Measurements from ENCODE around the gene IL17REL.

The IL17REL gene

DNA sequence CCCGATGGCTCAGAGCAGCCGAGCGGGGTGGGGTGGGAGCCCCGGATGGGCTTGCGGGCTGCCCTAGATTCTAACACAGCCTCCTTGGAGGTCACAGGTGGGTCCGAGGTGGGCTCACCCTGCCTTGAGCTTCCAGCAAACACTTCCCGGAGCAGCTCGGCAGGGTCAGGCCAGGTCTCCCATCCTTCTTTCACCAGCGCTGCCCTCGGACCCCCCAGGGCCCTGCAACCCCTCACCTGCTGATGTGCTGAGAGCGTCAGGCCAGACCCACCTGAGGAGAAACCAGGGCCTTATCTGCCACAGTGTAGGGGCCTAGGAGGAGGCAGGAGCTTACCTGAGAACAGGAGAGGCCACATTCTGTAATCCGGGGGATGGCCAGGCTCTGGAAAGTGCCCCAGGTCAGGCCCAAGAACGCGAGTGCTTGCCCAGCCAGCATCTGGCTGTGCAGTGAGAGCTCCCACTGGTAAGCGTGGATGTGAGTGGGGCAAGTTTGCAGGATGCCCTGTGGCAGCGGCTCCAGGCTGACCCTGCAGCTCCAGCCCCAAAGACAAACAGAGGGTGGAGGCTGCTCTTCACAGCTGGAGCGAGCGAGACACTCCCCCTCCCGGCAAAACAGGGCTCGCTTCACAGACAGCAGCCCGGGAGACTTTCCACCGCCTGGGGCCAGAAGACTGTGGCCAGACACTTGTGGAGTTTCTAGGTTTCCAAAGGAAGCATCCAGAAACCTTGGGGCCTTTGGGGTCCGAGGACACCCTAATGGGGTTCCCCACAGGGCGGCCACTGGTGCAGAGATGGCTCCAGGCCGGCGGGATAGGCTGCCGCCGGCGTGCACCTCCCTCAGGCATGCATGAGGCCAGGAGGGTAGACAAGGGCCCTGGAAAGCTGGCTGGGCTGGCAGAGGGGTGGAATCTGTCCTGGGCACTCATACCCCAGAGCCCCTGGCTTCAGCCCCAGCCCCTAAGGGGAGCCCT, at the start of gene IL17REL:
IL17REL (minus strand) TSS at position 555 of the 971 bp plus-strand sequence; CDS start at position 436, 119 bp downstream.
- DNase-seq, result no peak

DNA sequence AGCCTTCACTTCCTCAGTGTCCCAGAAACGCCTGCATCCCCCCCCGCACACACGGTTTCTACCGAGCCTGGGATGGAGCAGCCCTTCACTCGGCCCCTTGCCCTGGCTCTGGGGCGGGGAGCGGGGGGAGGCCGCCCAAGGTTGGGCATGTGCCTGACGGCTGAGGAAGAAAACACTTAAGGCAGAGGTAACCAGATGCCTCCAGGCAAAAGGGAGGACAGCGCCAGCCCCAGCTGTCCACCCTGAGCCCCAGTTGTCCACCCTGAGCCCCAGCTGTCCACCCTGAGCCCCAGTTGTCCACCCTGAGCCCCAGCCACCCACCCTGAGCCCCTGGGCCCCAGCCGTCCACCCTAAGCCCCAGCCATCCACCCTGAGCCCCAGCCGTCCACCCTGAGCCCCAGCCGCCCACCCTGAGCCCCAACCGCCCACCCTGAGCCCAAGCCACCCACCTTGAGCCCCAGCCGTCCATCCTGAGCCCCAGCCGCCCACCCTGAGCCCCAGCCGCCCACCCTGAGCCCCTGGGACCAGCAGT, 49.3 kb upstream of the IL17REL start:
- no peak for DNase-seq

DNA sequence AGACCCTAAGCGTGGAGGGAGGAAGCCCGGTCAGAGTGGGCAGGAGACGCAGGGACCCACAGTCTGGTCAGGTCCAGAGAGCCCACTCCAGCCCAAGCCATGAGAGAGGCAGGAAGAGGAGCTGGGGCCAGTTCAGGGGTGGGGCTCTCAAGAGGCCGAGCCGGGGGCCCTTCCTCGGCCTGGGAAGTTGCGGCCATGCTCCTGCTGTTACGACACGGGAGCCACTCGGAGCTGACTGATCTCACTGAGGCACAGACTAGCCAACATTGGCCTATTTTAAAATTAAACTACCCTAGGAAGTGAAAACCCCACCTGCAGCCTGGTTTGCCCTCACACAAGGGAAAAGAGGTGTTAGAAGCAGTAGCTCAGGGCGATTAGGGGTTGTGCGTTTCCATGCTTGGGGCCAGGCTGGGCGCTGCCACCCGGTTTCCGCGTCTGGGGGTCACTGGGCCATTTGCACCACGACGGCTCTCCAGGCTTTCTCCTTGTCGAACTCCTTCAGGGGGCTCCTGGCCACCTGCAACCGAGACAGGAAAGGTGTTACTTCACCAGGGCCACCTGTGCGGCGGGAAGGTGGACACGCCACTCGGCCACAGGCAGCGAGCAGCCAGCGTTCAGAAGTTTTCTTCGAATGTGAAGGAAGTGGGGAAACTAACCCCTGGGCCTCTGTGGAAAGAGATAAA, 48.7 kb upstream of the IL17REL start:
- no peak for DNase-seq

DNA sequence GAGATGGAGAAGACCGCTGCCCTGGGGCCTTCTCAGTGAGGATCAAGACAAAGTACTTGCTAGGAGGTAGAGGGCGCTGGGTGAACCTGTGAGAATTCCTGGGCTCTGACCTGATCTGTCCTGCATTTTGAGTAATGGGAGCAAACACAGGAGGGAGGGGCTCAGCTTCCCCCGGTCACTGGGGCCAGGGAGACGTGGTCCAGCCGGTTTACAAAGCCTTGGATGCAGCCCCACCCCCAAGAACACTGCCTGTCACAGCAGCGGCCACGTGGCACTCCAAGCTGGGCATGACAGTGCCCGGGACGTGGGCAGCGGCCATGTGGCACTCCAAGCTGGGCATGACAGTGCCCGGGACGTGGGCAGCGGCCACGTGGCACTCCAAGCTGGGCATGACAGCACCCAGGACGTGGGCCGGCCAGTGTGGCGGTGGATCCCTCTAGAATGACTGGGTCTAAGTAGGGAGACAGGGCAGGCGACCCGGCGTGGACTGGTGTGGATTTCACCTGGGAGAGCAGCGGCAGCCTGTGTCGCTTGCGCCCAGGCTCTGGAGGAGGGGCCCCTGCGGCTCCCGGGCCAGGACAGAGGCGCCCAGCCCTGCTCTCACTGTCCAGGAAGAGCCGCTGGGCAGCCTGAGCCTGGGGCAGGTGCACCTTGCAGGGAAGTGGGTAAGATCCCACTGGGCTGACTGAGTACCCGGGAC, 48.0 kb upstream of the IL17REL start:
- DNase-seq, result no peak

DNA sequence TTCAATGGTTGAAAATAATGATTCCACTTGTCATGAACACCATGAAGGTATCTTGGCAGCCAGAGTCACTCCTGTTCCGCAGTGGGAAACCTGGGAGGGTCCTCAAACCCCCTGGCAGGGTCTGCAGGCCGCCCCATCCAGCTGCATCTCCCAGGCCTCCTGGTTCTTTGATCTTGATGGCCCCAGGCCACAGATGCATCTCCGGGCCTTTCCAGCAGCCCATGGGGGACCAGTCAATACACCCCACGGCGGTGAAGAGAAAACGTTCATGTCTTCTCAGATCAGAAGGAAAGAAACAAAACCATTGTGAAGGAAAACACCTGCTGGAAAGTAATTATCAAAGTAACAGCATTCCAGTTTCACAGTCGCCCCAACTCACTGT, 47.3 kb upstream of the IL17REL start:
- DNase-seq, result no peak

DNA sequence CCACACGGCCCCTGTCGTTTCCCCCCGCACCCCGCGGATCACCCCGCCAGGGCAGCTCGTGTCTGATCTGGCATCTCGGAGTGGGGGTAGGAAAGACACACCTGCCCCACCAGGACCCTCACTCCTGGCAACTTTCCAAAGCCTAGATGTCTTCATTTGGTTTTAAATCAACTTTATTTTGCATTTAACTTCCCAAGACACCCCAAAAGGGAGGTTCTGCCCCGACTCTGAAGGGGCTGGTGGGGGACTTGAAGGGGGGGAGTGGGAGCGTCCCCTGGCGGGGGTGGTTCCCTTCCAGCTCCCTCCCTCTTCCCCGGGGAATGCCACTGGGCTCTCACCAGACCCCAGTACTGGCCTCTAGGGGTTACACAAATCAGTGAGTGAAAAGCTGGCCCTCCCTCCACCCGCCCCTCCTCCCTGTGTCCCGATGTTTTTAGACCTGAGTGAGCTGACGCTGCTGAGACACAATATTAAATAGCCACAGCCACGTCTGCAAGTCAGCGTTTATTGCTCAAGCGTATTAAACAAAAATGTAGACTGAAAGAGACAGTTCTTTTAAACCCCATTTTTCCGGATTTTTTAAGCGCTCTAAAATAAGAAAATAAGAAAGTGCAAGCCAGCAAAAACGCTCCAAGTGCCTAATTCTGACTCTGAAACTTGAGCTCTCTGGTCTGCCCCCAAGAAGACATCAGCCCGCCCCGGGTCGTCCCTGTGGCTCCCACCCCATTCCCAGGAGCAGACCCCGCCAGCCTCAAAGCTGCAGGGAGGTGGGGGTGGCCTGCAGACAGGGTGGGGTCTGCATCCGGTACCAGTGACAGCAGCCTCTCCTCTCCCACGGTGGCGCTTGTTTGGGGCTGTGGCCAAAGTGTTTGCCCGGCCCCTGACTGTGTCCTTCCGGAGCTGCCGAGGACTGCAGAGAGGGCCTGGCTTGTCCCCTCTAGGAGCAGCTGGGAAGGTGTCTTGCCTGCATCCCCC, 46.6 kb upstream of the IL17REL start:
- no peak for DNase-seq

DNA sequence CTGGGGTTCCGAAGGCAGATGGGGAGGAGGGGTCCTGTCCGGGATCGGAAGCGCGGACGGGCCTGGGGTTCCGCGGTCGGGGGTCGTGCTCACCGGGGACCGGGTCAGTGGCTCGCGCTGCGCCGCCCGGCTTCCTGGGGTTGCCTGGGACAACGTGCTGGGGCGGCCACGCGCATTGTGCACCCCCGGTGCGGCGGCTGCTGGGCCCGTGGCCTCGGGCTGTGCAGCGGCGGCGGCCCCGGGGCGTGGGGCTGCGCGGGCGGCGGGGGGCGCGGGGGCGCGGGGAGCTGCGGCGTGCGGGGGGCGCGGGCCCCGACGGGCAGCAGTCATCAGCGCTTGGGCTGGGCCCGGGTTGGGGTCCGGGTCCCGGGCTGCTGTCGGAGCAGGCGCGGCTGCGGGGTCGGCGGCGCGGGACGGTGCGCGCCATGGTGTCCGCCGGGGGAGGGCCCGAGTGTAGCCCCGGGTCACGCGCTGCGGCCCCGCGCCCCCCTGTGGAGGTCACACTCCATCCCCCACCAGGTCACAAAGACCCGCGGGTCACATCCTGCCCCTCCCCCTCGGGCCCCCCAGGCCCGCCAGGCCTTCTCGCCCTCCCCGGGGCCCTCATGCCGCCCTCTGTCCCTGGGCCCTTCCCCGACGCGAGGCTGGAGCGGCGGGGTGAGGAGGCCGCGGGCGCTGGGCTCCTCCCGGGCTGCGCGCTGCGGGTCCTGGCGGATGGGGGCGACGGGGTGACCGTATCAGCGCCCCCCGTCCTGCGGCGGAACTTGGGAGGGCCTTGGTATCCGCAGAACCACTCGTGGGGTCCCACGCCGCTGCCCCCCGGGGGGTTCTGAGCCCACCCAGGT, 45.7 kb upstream of the IL17REL start, which contains the start of gene TTLL8:
TTLL8 (minus strand) TSS at position 238 of the 845 bp plus-strand sequence.
- DNase-seq, result no peak

DNA sequence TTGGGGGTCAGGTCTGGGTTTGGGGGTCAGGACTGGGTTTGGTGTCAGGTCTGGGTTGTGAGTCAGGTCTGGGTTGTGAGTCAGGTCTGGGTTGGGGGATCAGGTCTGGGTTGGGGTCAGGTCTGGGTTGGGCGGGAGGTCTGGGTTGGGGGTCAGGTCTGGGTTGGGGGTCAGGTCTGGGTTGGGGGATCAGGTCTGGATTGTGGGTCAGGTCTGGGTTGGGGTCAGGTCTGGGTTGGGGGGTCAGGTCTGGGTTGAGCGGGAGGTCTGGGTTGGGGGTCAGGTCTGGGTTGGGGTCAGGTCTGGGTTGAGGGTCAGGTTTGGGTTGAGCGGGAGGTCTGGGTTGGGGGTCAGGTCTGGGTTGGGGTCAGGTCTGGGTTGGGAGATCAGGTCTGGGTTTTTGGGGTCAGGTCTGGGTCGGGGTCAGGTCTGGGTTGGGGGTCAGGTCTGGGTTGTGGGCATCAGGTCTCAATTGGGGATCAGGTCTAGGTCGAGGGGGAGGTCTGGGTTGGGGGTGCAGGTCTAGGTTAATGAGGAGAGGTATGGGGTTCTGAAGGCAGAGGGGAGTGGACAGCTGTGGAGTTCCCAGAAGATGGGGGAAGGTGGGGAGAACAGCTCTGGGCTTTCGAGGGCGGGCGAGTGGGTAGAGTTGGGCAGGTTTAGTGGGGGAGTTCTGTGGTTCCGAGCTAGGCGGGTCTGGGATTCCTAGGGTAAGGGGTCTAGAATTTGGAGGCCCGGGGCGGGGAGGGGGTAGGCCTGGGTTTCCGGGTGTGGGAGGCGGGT, 44.9 kb upstream of the IL17REL start:
- DNase-seq, result no peak

DNA sequence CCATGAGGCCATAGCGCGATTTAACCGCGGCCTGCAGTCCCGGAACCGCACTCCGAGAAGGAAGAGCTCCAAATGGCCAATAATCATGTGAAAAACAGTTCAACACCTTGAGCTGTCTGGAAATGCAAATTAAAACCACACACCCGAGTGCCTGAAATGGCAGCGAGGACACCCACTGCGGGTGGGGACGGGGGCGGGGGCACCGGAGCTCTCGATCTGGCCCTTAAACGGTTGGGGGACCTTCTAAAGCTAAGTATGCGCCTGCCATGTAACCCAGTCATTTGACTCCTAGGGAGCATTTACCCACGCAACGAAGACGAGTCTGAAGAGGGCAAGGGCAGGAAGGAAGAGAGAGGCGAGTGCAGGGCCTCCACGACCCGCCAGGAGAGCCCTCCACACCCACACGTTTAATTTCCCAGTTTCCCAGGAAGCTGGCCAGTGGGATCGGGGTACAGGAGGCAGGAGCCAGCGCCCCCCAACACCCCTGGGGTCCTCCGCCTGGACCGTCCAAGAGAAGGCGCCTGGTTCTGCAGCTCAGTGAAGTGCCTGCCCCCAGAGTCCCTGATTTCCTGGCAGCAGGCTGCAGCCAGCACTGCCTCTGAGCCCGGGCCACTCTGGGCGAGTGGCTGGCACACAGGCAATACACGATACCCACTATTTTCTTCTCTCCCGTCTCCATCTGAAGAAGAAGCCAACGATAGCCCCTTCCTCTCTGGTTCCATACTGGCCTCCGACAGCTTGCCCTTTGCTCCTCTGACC, 43.8 kb upstream of the IL17REL start:
- DNase-seq, result no peak

DNA sequence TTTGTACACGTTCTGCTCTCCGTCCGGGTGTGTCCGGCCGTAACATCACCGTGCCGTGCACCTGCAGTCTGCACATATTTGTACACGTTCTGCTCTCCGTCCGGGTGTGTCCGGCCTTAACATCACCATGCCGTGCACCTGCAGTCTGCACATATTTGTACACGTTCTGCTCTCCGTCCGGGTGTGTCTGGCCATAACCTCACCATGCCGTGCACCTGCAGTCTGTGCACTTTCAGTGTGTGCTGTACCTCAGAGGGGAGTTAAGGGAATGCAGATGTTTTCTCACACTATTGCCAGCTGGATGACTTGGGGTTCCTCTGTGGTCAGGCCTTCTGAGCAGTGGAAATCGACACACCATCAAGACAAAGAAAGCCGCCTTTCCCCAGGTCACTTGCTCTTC, 41.3 kb upstream of the IL17REL start:
- DNase-seq, result no peak

DNA sequence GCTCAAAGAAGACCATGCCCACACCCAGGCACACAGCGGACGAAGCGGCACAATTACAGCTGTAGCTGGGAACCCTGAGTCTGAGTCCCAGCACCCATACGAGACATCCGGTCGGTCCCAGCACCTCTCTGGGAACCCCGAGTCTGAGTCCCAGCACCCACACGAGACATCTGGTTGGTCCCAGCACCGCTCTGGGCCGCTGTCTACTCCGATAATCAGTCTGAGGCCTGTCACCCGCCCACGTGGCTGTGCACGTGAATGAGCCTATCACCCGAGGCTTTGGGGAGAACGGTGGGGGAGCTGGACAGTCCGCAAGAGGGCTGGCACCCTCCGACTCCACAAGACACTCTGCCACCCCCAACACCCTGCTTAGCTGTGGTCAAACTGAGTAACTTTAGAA, 39.4 kb upstream of the IL17REL start:
- DNase-seq, result no peak

DNA sequence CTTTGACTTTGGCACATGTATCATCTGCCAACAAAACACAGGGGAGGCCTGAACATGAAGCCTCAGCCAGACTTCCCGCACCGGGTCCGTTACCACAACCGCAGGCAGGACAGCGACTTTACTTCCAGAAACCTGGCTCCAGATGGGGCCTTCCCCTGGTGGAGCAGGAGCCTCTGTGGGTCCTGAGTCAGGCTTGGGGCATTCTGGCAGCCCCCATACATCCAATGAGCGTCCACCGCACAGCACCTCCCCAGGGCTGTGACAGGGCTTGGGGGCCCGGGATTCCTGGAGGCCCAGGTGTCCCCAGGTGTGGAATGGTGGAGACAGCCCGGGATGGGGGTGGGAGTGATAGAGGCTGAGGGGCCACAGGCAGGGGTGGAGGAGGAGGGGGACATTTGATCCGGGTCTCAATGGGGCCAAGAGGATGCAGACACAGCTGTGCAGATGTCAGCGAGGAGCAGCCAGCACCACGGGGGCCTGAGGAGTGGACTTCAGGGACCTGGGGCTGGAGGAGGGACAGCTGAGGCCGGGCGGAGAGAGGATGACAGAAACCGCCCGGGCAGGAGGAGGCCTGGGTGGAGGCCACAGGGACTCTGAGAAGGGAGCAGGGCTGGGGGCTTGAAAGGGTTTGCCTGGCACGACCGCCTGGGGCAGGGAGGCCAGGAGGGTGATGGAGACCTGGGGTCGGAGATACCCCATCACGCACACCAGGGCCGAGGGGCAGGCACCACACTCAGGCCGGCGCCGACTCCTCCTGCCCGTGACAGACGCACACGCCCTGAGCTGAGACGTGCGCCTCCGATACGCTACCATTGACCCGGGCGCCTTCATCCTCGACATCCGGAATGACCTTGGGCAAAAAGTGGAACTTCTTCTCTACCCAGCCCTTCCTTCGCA, 37.0 kb upstream of the IL17REL start:
- no peak for DNase-seq

DNA sequence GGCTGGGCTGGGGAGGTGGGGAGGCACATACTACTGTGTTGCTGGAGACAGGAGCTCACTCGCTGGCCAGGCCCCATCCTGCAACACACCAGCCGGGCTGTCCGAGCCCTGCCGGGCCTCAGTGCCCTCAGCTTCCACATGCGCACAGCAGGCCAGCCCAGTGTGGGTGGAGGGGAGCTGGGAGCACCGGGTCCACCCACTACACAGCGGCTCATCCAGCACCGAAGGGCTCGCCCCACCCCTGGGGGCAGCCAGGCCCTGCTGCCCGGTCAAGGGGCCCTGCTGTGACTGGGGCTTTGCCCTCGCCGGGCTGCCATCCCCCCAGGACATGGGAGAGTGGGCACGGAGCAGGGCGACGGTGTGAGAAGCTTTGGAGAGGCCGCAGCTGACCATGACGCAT, 36.3 kb upstream of the IL17REL start:
- DNase-seq, result no peak

DNA sequence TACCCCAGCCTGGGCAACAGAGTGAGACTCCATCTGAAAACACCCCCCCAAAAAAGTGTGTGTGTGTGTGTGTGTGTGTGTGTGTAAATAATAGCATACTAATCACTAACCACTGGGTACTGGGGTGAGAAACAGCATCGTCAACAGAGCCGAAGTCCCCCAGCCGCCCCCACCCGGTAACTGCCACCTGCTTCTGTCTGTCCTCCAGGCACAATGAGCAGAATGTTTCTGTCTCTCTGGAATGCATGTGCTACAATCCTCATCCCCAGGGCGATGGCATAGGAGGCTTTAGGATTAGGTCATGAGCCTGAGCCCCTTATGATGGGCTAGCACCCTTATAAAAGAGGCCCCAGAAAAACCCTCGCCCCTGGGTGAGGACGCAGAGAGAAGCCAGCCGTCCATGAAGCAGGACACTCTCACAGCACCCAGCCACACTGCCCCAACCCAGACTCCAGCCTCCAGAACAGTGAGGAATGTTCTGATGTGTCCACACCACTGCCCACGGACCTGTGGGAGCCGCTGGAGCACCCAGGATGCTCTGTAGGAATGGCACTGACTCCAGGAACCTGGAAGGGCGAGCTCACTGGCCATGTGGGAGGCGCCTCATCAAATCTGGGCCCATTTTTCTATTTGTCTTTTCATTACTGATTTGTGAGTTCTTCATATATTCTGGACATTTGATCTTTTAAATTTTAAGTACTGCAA, 35.6 kb upstream of the IL17REL start:
- DNase-seq, result no peak

DNA sequence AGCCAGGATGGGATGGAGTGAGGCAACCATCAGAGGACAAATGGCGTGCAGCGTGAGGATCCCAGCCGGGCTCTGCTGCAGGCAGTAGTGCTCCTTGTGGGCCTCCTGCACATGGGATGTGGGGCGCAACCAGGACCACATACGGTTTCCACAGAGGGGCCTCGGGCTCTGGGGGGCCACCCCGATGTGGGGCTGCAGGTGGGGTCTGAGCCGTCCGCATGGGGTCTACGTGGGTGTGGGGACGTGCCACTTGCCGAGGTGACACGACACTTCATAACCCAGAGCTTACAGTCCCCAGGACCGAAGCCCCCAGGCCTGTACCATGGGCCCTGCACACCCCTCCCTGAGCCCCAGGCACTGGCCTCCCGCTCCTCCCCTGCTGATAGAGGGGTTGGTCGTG, 34.8 kb upstream of the IL17REL start:
- no peak for DNase-seq

DNA sequence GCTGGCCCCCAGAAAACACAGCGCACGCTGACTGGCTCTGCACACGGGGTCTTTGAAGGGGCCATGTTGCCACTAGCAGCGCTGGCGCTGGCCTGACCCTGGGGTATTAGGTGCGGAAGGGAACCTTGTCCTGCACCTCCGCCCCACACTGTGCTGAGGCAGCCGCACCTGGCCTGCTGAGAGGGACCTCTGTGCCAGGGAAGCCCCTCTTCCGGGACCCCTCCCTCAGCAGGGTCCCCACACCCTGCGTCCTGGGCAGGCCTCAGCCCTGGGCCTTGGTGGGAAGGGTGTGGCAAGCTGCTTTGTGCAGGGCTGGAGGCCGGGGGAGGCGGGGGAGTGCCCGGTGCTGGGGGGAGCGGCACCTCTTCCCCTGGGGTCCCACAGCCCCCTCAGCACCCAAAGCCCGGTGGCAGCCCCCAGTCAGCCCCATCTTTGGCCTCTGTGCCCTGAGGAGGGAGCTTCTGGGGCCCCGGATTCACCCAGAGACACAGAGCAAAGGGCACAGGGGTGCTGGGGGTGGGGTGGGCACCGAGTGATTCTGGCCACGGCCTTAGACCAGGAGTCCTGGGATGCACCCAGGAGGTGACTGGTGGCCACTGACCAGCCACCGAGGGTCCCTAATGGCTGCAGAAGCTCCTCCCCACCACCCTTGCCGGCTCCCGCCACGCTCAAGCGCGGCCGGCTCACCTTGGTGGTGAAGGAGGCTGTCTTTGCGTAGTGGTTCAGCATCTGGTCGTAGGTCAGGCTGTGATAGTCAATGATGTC, 34.1 kb upstream of the IL17REL start:
- no peak for DNase-seq

DNA sequence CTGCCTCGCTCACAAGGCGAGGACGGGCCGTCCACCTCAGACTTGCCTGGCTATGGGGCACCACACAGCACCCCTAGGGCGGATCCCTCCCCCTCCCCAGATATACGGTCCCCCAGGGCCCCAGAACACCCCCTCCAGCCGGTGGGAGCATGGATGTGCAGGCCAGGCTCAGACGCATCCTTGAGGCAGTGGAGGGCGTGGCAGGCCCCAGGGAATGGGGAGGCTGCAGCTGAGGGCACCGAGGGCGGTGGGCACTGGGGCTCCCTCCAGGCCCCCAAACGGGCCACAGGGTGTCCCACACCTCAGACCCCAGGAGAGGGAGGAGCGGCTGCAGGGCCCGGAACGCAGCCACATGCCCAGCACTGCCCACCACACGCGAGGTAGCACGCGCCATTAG, 33.5 kb upstream of the IL17REL start:
- DNase-seq, result no peak

Data from stimulated activated naive CD4-positive, alpha-beta T cell (primary cell).